ENCODE data around the gene GFRA1.

The GFRA1 gene

GRCh38 chr10:116156819-116157218 lies 116.2 kb downstream of the GFRA1 start:
- no peak for DNase-seq

- DNase-seq: no peak
These were observed 117.8 kb downstream of the GFRA1 start for GRCh38 chr10:116155191-116155590.

GRCh38 chr10:116154651-116155050 lies 118.4 kb downstream of the GFRA1 start:
- DNase-seq: no peak

GRCh38 chr10:116151076-116151475 lies 121.9 kb downstream of the GFRA1 start:
- no peak for DNase-seq

GRCh38 chr10:116150606-116151005 lies 122.4 kb downstream of the GFRA1 start:
- DNase-seq: no peak

- no peak for DNase-seq
These were observed 125.7 kb downstream of the GFRA1 start for GRCh38 chr10:116147147-116147905.

GRCh38 chr10:116146372-116147140 lies 126.5 kb downstream of the GFRA1 start:
- no peak for DNase-seq

GRCh38 chr10:116143673-116144222 lies 129.3 kb downstream of the GFRA1 start:
- DNase-seq: no peak

- DNase-seq: peak; percentile 82
These were observed 131.2 kb downstream of the GFRA1 start for GRCh38 chr10:116141855-116142254.

GRCh38 chr10:116141246-116141645 lies 131.8 kb downstream of the GFRA1 start:
- no peak for DNase-seq

GRCh38 chr10:116139886-116140285 lies 133.1 kb downstream of the GFRA1 start:
- DNase-seq: no peak

GRCh38 chr10:116138897-116139296 lies 134.1 kb downstream of the GFRA1 start:
- DNase-seq: peak; percentile 87

GRCh38 chr10:116136261-116136660 lies 136.7 kb downstream of the GFRA1 start:
- DNase-seq: no peak

- no peak for DNase-seq
These were observed 138.7 kb downstream of the GFRA1 start for GRCh38 chr10:116134322-116134721.

- DNase-seq: no peak
These were observed 139.4 kb downstream of the GFRA1 start for GRCh38 chr10:116133634-116134033.

GRCh38 chr10:116132780-116133399 lies 140.1 kb downstream of the GFRA1 start:
- DNase-seq: no peak

- no peak for DNase-seq
These were observed 143.0 kb downstream of the GFRA1 start for GRCh38 chr10:116130006-116130405.

GRCh38 chr10:116126954-116127695 lies 145.9 kb downstream of the GFRA1 start:
- no peak for DNase-seq

- DNase-seq: no peak
These were observed 146.8 kb downstream of the GFRA1 start for GRCh38 chr10:116126239-116126638.

GRCh38 chr10:116125180-116125579 lies 147.8 kb downstream of the GFRA1 start:
- peak; percentile 53 for DNase-seq

- DNase-seq: no peak
These were observed 148.2 kb downstream of the GFRA1 start for GRCh38 chr10:116124777-116125176.

- DNase-seq: no peak
These were observed 150.3 kb downstream of the GFRA1 start for GRCh38 chr10:116122664-116123063.

Measured in NCI-H1105 treated with DMSO at 0.1 percent for 48 hours (cell line).